HL-60 (cell line): ENCODE data around the gene SETD1B.

ENCODE experiments used
- GABPA ChIP-seq: IDR thresholded peaks from 2 replicates; pipeline ENCODE4 v1.6.1; 2012; ENCODE audit warnings: low read depth
- POLR2AphosphoS5 ChIP-seq: IDR thresholded peaks from 2 replicates; pipeline ENCODE4 v1.6.1; 2012; ENCODE audit warnings: low read depth
- TF ChIP-seq, protein P1 (sequence below): IDR thresholded peaks from one replicate; pipeline ENCODE4 v1.5.1; 2011; ENCODE audit warnings: low read length, control low read depth, inconsistent platforms; ENCODE audit not compliant: insufficient read depth
- TF ChIP-seq, protein P2 (sequence below): IDR thresholded peaks from 2 replicates; pipeline ENCODE4 v1.6.1; 2012; ENCODE audit warnings: low read depth; ENCODE audit not compliant: insufficient replicate concordance

DNA sequence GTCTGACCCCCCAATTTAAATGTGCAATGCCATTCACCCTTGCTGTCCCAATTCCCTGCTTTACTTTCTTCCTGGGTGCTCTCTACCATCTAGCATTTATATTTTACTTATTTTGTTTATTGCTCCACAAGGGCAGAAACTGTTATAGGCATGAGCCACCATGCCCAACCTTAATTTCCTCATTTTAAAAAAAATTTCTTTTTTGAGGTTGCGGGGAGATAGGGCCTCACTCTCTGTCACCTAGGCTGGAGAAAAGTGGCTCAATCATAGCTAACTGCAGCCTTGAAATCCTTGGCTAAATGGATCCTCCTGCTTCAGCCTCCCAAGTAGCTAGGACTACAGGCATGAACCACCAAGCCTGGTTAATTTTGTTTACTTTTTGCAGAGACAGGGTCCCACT, 41.9 kb downstream of the SETD1B start:
- TF ChIP-seq, protein P1, sequence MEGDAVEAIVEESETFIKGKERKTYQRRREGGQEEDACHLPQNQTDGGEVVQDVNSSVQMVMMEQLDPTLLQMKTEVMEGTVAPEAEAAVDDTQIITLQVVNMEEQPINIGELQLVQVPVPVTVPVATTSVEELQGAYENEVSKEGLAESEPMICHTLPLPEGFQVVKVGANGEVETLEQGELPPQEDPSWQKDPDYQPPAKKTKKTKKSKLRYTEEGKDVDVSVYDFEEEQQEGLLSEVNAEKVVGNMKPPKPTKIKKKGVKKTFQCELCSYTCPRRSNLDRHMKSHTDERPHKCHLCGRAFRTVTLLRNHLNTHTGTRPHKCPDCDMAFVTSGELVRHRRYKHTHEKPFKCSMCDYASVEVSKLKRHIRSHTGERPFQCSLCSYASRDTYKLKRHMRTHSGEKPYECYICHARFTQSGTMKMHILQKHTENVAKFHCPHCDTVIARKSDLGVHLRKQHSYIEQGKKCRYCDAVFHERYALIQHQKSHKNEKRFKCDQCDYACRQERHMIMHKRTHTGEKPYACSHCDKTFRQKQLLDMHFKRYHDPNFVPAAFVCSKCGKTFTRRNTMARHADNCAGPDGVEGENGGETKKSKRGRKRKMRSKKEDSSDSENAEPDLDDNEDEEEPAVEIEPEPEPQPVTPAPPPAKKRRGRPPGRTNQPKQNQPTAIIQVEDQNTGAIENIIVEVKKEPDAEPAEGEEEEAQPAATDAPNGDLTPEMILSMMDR = no peak
- no peak for TF ChIP-seq GABPA
- TF ChIP-seq POLR2AphosphoS5 = no peak
- TF ChIP-seq, protein P2, sequence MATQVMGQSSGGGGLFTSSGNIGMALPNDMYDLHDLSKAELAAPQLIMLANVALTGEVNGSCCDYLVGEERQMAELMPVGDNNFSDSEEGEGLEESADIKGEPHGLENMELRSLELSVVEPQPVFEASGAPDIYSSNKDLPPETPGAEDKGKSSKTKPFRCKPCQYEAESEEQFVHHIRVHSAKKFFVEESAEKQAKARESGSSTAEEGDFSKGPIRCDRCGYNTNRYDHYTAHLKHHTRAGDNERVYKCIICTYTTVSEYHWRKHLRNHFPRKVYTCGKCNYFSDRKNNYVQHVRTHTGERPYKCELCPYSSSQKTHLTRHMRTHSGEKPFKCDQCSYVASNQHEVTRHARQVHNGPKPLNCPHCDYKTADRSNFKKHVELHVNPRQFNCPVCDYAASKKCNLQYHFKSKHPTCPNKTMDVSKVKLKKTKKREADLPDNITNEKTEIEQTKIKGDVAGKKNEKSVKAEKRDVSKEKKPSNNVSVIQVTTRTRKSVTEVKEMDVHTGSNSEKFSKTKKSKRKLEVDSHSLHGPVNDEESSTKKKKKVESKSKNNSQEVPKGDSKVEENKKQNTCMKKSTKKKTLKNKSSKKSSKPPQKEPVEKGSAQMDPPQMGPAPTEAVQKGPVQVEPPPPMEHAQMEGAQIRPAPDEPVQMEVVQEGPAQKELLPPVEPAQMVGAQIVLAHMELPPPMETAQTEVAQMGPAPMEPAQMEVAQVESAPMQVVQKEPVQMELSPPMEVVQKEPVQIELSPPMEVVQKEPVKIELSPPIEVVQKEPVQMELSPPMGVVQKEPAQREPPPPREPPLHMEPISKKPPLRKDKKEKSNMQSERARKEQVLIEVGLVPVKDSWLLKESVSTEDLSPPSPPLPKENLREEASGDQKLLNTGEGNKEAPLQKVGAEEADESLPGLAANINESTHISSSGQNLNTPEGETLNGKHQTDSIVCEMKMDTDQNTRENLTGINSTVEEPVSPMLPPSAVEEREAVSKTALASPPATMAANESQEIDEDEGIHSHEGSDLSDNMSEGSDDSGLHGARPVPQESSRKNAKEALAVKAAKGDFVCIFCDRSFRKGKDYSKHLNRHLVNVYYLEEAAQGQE = no peak
